Neuronal stem cell (in vitro differentiated cells): ENCODE data around the gene DEPDC5.
A peak's percentile ranks its signal among the peaks of the same experiment; 100 is the strongest.

Experiments
- DNase-seq: peaks from one replicate; pipeline ENCODE4 v3.0.0-alpha.2; 2013; ENCODE audit warnings: low spot score
- H2AFZ ChIP-seq: one replicate; pipeline ENCODE4 v1.6.1; 2013; ENCODE audit warnings: mild to moderate bottlenecking, low read length, inconsistent platforms
- H2AK5ac ChIP-seq: 2 replicates; pipeline ENCODE4 v1.6.1; 2013; ENCODE audit warnings: low read depth, mild to moderate bottlenecking, inconsistent platforms, low read length, moderate library complexity, mixed read lengths
- H2BK120ac ChIP-seq: 2 replicates; pipeline ENCODE4 v1.6.1; 2013; ENCODE audit warnings: low read depth, mild to moderate bottlenecking, inconsistent platforms, low read length, moderate library complexity, mixed read lengths
- H2BK12ac ChIP-seq: one replicate; pipeline ENCODE4 v1.6.1; 2013; ENCODE audit warnings: low read length, inconsistent platforms
- H2BK15ac ChIP-seq: 2 replicates; pipeline ENCODE4 v1.6.1; 2013; ENCODE audit warnings: mild to moderate bottlenecking, low read length, inconsistent platforms, mixed read lengths
- H2BK5ac ChIP-seq: one replicate; pipeline ENCODE4 v1.6.1; 2013; ENCODE audit warnings: inconsistent platforms, mild to moderate bottlenecking, low read length, moderate library complexity
- H3K14ac ChIP-seq: one replicate; pipeline ENCODE4 v1.6.1; 2013; ENCODE audit warnings: low read length, inconsistent platforms
- H3K18ac ChIP-seq: 2 replicates; pipeline ENCODE4 v1.6.1; 2013; ENCODE audit warnings: low read length, inconsistent platforms
- H3K23ac ChIP-seq: 2 replicates; pipeline ENCODE4 v1.6.1; 2013; ENCODE audit warnings: low read depth, mild to moderate bottlenecking, mixed read lengths, low read length, inconsistent platforms; ENCODE audit not compliant: poor library complexity
- H3K27ac ChIP-seq: replicated peaks from 3 replicates; pipeline ENCODE4 v1.5.1; 2013; ENCODE audit warnings: low read length, inconsistent platforms
- H3K27me3 ChIP-seq, 3 experiments: 2 replicates each; pipeline ENCODE4 v1.6.1; 2013; ENCODE audit warnings: low read length in 3 of 3, mild to moderate bottlenecking in 2 of 3, inconsistent platforms in 1 of 3, low read depth in 1 of 3, mixed read lengths in 1 of 3, moderate library complexity in 1 of 3; ENCODE audit not compliant: control insufficient read depth in 3 of 3, insufficient read depth in 3 of 3
- H3K36me3 ChIP-seq, 2 donors: replicated peaks in 1 of 2; 2 replicates each; pipeline ENCODE4 v1.6.1; 2013; ENCODE audit warnings: low read length in 2 of 2; ENCODE audit not compliant: control insufficient read depth in 2 of 2, insufficient read depth in 2 of 2
- H3K4ac ChIP-seq: 2 replicates; pipeline ENCODE4 v1.6.1; 2013; ENCODE audit warnings: inconsistent platforms, mild to moderate bottlenecking, low read length, moderate library complexity
- H3K4me1 ChIP-seq, 2 donors: 1 replicate in 1 of 2; 2 replicates in 1 of 2; pipeline ENCODE4 v1.6.1; 2013; ENCODE audit warnings: low read length in 2 of 2, low read depth in 1 of 2; ENCODE audit not compliant: control insufficient read depth in 2 of 2, insufficient read depth in 1 of 2
- H3K4me2 ChIP-seq: one replicate; pipeline ENCODE4 v1.6.1; 2013; ENCODE audit warnings: mild to moderate bottlenecking, low read length, inconsistent platforms; ENCODE audit not compliant: insufficient read depth, poor library complexity, severe bottlenecking
- H3K4me3 ChIP-seq, 2 donors: 2 replicates each; pipeline ENCODE4 v1.5.1; 2013; ENCODE audit warnings: low read length in 2 of 2, mild to moderate bottlenecking in 2 of 2, inconsistent platforms in 1 of 2, moderate library complexity in 1 of 2
- H3K79me1 ChIP-seq: one replicate; pipeline ENCODE4 v1.6.1; 2013; ENCODE audit warnings: low read depth, mild to moderate bottlenecking, inconsistent platforms, low read length, moderate library complexity
- H3K9ac ChIP-seq: one replicate; pipeline ENCODE4 v1.6.1; 2013; ENCODE audit warnings: mild to moderate bottlenecking, low read depth, low read length, inconsistent platforms; ENCODE audit not compliant: poor library complexity
- H3K9me3 ChIP-seq, 2 donors: replicated peaks in 1 of 2; 2 replicates each; pipeline versions ENCODE3 to v1.6.1; 2013; ENCODE audit warnings: low read length in 2 of 2, mild to moderate bottlenecking in 2 of 2, inconsistent platforms in 1 of 2, low read depth in 1 of 2, mixed read lengths in 1 of 2, moderate library complexity in 1 of 2; ENCODE audit not compliant: control insufficient read depth in 2 of 2, insufficient read depth in 1 of 2
- H4K8ac ChIP-seq: one replicate; pipeline ENCODE4 v1.6.1; 2013; ENCODE audit warnings: low read depth, mild to moderate bottlenecking, inconsistent platforms, low read length, moderate library complexity
- H4K91ac ChIP-seq: one replicate; pipeline ENCODE4 v1.6.1; 2013; ENCODE audit warnings: low read length, low read depth, mild to moderate bottlenecking, inconsistent platforms; ENCODE audit not compliant: poor library complexity
- WGBS, 2 donors: extraction: QIAGEN DNeasy Blood & Tissue Kit; methylation state at CpG; one replicate each; pipeline ENCODE4 v1.1.7; 2013; ENCODE audit warnings: missing lambda C conversion rate in 2 of 2, mixed read lengths in 1 of 2; ENCODE audit not compliant: insufficient read length in 2 of 2, insufficient replicate concordance in 1 of 2; ENCODE audit errors: extremely low coverage in 2 of 2; 5-methylcytosine and 5-hydroxymethylcytosine counted together

The DEPDC5 gene

GRCh38 chr22:31736458-31736857 lies 17.4 kb upstream of the DEPDC5 start:
- no peak for DNase-seq
- Histone ChIP-seq H3K4me3 (no peak overlapping the region), H3K36me3 (peaks cover 12 to 63% of the 10 kb centered on the region in 2 donors), H3K79me1 (peaks cover 9% of the 10 kb centered on the region), H3K27ac (no peak overlapping the region), H3K4me2 (no peak overlapping the region), H3K9me3 (no peaks in the 10 kb centered on the region), H3K18ac (no peak overlapping the region), H3K14ac (no peak overlapping the region), H3K27me3 (no peaks in the 10 kb centered on the region), H3K4me1 (peaks cover 0 to 1% of the 10 kb centered on the region in 2 donors), H2BK5ac (no peak overlapping the region), H3K9ac (no peak overlapping the region), H2BK12ac (no peak overlapping the region), H3K23ac (no peak overlapping the region), H3K4ac (no peak overlapping the region), H2AFZ (no peak overlapping the region), H4K8ac (peak overlapping the region; percentile 9), H2AK5ac (no peak overlapping the region), H4K91ac (no peak overlapping the region), H2BK120ac (no peak overlapping the region), H2BK15ac (no peak overlapping the region)
- no CpG with 5 or more reads among the region's 2 CpGs for WGBS, 2 donors

DNA sequence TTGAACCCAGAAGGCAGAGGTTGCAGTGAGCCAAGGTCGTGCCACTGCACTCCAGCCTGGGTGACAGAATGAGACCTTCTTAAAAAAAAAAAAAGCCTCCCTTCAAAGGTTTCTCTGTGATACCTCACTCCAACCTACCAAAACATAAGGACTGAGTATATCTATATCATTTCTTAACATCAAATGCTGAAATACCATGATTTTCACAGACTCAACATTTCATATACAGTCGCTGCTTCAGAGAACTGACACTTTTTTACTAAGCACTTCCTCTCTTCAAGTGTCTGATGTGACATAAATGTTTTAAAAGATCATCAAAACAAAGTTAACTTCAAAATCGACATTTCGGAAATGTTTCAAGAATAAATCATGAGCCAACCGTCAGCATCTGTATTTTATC lies 15.9 kb upstream of the DEPDC5 start:
- H2BK5ac ChIP-seq: no peak overlapping the region
- no peak overlapping the region for H3K4me2 ChIP-seq
- H3K4me1 ChIP-seq: peaks cover 0 to 1% of the 10 kb centered on the region in 2 donors
- no peaks in the 10 kb centered on the region for H3K9me3 ChIP-seq
- no peak overlapping the region for H4K8ac ChIP-seq
- H2AK5ac ChIP-seq: no peak overlapping the region
- peaks cover 11 to 69% of the 10 kb centered on the region in 2 donors for H3K36me3 ChIP-seq
- H3K14ac ChIP-seq: no peak overlapping the region
- H3K27ac ChIP-seq: no peak overlapping the region
- no peak overlapping the region for H2BK120ac ChIP-seq
- no peak overlapping the region for H3K23ac ChIP-seq
- H2BK15ac ChIP-seq: no peak overlapping the region
- DNase-seq: no peak
- H2AFZ ChIP-seq: no peak overlapping the region
- H3K9ac ChIP-seq: no peak overlapping the region
- H3K18ac ChIP-seq: no peak overlapping the region
- peaks cover 6% of the 10 kb centered on the region for H3K79me1 ChIP-seq
- WGBS, 2 donors: no CpG with 5 or more reads among the region's 5 CpGs
- H2BK12ac ChIP-seq: no peak overlapping the region
- no peak overlapping the region for H3K4me3 ChIP-seq
- no peak overlapping the region for H3K4ac ChIP-seq
- H3K27me3 ChIP-seq: no peaks in the 10 kb centered on the region
- H4K91ac ChIP-seq: no peak overlapping the region

DNA sequence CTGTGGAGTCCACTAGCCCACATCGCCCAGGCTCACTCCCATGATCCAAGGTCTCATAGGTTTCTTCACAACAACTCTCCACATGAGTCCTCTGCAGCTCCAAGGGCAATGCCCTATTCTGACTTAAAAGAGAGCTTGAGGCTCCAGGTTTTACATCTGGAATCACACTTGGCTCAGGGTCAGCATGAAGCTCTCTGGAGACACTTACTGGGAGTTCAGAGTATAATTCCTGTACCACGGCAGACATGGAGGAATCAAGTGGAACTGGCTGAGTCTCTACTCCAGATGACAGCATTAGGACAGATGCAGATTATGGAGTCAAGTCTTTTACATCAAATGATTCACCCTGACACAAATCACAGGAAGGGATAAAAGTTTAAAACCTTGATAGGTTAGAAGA lies 15.3 kb upstream of the DEPDC5 start:
- Histone ChIP-seq H3K4me1 (peaks cover 0 to 1% of the 10 kb centered on the region in 2 donors), H2AK5ac (no peak overlapping the region), H3K27ac (no peak overlapping the region)

DNA sequence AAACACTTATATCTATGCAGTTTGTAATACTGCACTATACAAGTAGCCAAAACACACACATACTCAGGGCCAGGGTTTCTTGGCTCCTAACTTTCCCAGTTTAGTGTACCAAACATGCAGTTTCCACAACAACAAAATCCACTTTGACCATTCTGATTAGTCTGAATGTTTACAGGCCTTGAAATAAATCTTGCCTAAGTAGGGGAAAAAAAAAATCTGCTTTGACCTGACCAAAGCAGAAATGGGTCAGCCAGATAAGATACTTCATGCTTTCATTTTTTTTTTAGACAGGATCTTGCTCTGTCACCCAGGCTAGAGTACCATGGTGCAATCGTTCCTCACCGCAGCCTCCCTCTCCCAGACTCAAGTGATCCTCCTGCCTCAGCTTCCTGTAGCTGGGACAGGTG lies 14.0 kb upstream of the DEPDC5 start:
- H3K4me2 ChIP-seq: no peak overlapping the region
- H3K9ac ChIP-seq: no peak overlapping the region
- peaks cover 5% of the 10 kb centered on the region for H3K79me1 ChIP-seq
- H2AK5ac ChIP-seq: no peak overlapping the region
- no peaks in the 10 kb centered on the region for H3K4me1 ChIP-seq
- H3K18ac ChIP-seq: no peak overlapping the region
- no peak overlapping the region for H3K4ac ChIP-seq
- H3K9me3 ChIP-seq: no peaks in the 10 kb centered on the region
- H3K27me3 ChIP-seq: no peaks in the 10 kb centered on the region
- H2AFZ ChIP-seq: no peak overlapping the region
- peaks cover 8 to 69% of the 10 kb centered on the region in 2 donors for H3K36me3 ChIP-seq
- no peak overlapping the region for H2BK120ac ChIP-seq
- no peak overlapping the region for H3K27ac ChIP-seq
- H3K14ac ChIP-seq: no peak overlapping the region
- H2BK15ac ChIP-seq: no peak overlapping the region
- H2BK5ac ChIP-seq: no peak overlapping the region
- no peak overlapping the region for H3K23ac ChIP-seq
- H2BK12ac ChIP-seq: no peak overlapping the region
- no peak overlapping the region for H4K91ac ChIP-seq
- DNase-seq: no peak
- H3K4me3 ChIP-seq: no peak overlapping the region
- no CpG with 5 or more reads among the region's 2 CpGs for WGBS, 2 donors
- H4K8ac ChIP-seq: no peak overlapping the region

More for the DNA sequence above, 15.3 kb upstream of the DEPDC5 start:
- no peak overlapping the region for H2BK12ac ChIP-seq
- no peaks in the 10 kb centered on the region for H3K27me3 ChIP-seq
- no peak overlapping the region for H2BK15ac ChIP-seq
- no CpG with 5 or more reads among the region's 2 CpGs for WGBS, 2 donors
- no peak overlapping the region for H3K4me2 ChIP-seq
- H3K4ac ChIP-seq: no peak overlapping the region
- H3K9me3 ChIP-seq: no peaks in the 10 kb centered on the region
- no peak overlapping the region for H3K18ac ChIP-seq
- no peak overlapping the region for H3K4me3 ChIP-seq
- no peak overlapping the region for H2BK5ac ChIP-seq
- no peak overlapping the region for H4K91ac ChIP-seq
- no peak overlapping the region for H3K23ac ChIP-seq
- H3K9ac ChIP-seq: no peak overlapping the region
- H3K14ac ChIP-seq: no peak overlapping the region
- H4K8ac ChIP-seq: no peak overlapping the region
- no peak for DNase-seq
- H3K36me3 ChIP-seq: peaks cover 11 to 70% of the 10 kb centered on the region in 2 donors
- H2AFZ ChIP-seq: no peak overlapping the region
- H2BK120ac ChIP-seq: no peak overlapping the region
- H3K79me1 ChIP-seq: peaks cover 6% of the 10 kb centered on the region
